Cardiac muscle cell (in vitro differentiated cells and primary cell): ENCODE measurements around the gene LDOC1. TPM values are rescaled to one million over a fixed set of nuclear protein-coding genes. Genes with fewer than 3 reads are reported as not detected.
"Not testable (repeated sequence)": the region's sequence is repeated elsewhere in the genome, so short reads cannot be mapped to it uniquely, and the experiment has no call there.

Source experiments
- DNase-seq, 2 donors: peaks; one replicate each; pipeline versions ENCODE4 v3.0.0 to v3.0.0-alpha.2; 2010 to 2017; ENCODE audit warnings: low read depth in 1 of 2, low spot score in 1 of 2
- H3K27ac ChIP-seq: fragments of 200-600 bp; sonication (generic); 2 replicates; pipeline ENCODE4 v1.5.1; 2016
- H3K27me3 ChIP-seq: fragments of 200-600 bp; sonication (generic); 2 replicates; pipeline ENCODE4 v1.6.0; 2016; ENCODE audit warnings: control low read depth
- H3K36me3 ChIP-seq: fragments of 200-600 bp; sonication (generic); 2 replicates; pipeline ENCODE4 v1.5.1; 2016; ENCODE audit warnings: control low read depth
- H3K4me1 ChIP-seq: fragments of 200-600 bp; sonication (generic); 2 replicates; pipeline ENCODE4 v1.8.1; 2017; ENCODE audit warnings: low read depth, mild to moderate bottlenecking, mixed run types
- H3K4me3 ChIP-seq: fragments of 200-600 bp; sonication (generic); 2 replicates; pipeline ENCODE4 v1.5.1; 2016; ENCODE audit warnings: mild to moderate bottlenecking
- H3K9me3 ChIP-seq: fragments of 200-600 bp; sonication (generic); 2 replicates; pipeline ENCODE4 v1.5.1; 2017; ENCODE audit warnings: low read depth, mild to moderate bottlenecking, control low read depth
- polyA plus RNA-seq: library from polyadenylated mRNA; unstranded; fragments of >200 nt; fragmentation: Nextera tagmentation; extraction: Ambion mirVana; gene quantifications from 2 replicates; pipeline ENCODE4 v1.2.1, GENCODE V29; 2016
- total RNA-seq: library from RNA; depleted of rRNA; stranded (reverse); fragments of >200 nt; gene quantifications from 2 replicates; pipeline ENCODE4 v1.2.3, GENCODE V29; 2016
- TF ChIP-seq, protein P1 (sequence below): IDR thresholded peaks from 2 replicates; pipeline ENCODE4 v1.5.1; 2012; ENCODE audit warnings: low read depth, mild to moderate bottlenecking, low read length

Gene LDOC1
- total RNA-seq: 18.8 and 21.5 TPM in 2 replicates
- polyA plus RNA-seq: 90.6 and 108 TPM in 2 replicates

DNA sequence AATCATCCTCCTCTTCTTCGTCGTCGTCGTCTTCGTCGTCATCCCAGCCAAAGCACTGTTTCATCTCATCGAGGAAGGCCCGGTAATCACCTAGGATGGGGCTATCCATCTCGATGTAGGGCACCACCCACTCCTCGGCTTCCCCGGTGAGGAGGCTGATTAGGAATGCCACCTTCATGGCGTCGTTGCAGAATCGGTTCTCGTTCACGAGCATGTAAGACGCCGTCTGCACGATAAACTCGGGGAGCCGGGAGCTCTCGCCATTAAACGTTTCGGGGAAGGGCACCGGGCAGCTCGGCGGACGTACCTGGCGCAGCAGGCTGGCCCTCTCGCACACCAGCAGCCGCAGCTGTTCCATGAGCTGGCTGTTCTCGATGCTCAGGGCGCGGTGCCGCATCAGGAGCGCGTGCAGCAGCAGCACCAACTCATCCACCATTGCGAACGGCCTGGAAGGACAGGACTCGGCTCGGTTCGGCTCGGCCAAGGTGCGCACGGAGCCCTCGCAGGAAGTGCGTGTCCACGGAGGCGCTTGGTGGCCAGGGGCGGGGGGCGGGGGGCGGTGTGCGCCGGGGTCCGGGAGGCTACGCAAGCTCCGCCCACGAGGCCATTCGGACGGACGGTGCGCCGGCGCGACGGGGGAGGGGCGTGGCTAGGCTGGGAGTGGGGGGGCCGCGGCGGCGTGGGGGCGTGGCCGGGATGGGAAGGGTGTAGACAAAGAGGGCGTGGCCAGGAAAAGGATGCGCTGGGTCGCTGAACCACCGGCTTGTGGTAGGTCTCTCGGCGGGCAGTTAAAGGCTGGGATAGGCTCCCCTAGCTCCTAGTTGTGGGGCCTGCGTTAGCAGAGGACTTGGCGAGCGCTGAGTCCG lies at the start of gene LDOC1:
Gene LDOC1 (minus strand): TSS at position 544 of the 866 bp plus-strand sequence. CDS start 108 bp downstream, at position 436.
- Histone ChIP-seq H3K9me3 (no peaks in the 10 kb centered on the region), H3K27ac (no peak within 1 kb of the TSS), H3K4me1 (no peaks in the 10 kb centered on the region), H3K4me3 (peak within 1 kb of the TSS; percentile 72), H3K27me3 (no peaks in the 10 kb centered on the region), H3K36me3 (no peaks in the 10 kb centered on the region)
- TF ChIP-seq, protein P1, sequence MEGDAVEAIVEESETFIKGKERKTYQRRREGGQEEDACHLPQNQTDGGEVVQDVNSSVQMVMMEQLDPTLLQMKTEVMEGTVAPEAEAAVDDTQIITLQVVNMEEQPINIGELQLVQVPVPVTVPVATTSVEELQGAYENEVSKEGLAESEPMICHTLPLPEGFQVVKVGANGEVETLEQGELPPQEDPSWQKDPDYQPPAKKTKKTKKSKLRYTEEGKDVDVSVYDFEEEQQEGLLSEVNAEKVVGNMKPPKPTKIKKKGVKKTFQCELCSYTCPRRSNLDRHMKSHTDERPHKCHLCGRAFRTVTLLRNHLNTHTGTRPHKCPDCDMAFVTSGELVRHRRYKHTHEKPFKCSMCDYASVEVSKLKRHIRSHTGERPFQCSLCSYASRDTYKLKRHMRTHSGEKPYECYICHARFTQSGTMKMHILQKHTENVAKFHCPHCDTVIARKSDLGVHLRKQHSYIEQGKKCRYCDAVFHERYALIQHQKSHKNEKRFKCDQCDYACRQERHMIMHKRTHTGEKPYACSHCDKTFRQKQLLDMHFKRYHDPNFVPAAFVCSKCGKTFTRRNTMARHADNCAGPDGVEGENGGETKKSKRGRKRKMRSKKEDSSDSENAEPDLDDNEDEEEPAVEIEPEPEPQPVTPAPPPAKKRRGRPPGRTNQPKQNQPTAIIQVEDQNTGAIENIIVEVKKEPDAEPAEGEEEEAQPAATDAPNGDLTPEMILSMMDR: no peak
- peak; percentile 86 to 87 for DNase-seq

- Histone ChIP-seq H3K4me1 (no peaks in the 10 kb centered on the region), H3K9me3 (no peaks in the 10 kb centered on the region), H3K27ac (no peak overlapping the region), H3K27me3 (no peaks in the 10 kb centered on the region), H3K4me3 (no peak overlapping the region), H3K36me3 (no peaks in the 10 kb centered on the region)
- DNase-seq: no peak
- TF ChIP-seq, protein P1: no peak
Observed at GRCh38 chrX:141221611-141222010, 44.7 kb upstream of the LDOC1 start.

- no peaks in the 10 kb centered on the region for H3K9me3 ChIP-seq
- H3K4me1 ChIP-seq: no peaks in the 10 kb centered on the region
- H3K36me3 ChIP-seq: no peaks in the 10 kb centered on the region
- H3K4me3 ChIP-seq: no peak overlapping the region
- TF ChIP-seq, protein P1: no peak
- H3K27ac ChIP-seq: no peak overlapping the region
- DNase-seq: peak in 1 of 2 donors; percentile 59
- no peaks in the 10 kb centered on the region for H3K27me3 ChIP-seq
Observed at GRCh38 chrX:141220342-141221008, 43.5 kb upstream of the LDOC1 start.

GRCh38 chrX:141214196-141214595 lies 37.3 kb upstream of the LDOC1 start:
- H3K4me3 ChIP-seq: no peak overlapping the region

DNA sequence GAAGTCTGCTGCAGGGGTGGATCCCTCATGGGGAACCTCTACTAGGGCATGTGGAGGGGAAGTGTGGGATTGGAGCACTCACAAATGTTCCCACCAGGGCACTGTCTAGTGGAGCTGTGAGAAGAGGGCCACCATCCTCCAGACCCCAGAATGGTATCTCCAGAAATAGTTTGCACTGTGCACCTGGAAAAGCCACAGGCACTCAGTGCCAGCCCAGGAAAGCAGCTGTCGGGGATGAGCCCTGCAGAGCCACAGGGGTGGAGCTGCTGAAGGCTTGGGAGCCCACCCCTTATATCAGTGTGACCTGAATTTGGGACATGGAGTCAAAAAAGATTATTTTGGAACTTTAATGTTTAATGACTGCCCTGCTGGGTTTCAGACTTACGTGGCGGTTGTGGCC lies 25.0 kb upstream of the LDOC1 start:
- no peak for DNase-seq
- no peaks in the 10 kb centered on the region for H3K4me1 ChIP-seq

More at GRCh38 chrX:141214196-141214595, 37.3 kb upstream of the LDOC1 start:
- Histone ChIP-seq H3K9me3 (no peaks in the 10 kb centered on the region), H3K27ac (no peak overlapping the region), H3K4me1 (no peaks in the 10 kb centered on the region), H3K36me3 (no peaks in the 10 kb centered on the region), H3K27me3 (no peaks in the 10 kb centered on the region)
- TF ChIP-seq, protein P1: no peak
- DNase-seq: no peak

DNA sequence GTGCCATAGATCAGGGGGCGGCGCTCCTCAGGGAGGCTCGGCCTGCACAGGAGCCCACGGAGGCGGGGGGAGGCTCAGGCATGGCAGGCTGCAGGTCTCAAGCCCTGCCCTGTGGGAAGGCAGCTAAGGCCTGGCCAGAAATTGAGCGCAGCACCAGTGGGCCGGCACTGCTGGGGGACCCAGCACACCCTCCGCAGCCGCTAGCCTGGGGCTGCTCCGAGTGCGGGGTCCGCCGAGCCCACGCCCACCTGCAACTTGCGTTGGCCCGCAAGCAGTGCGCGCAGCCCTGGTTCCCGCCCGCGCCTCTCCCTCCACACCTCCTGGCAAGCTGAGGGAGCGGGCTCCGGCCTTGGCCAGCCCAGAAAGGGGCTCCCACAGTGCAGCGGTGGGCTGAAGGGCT lies 11.6 kb upstream of the LDOC1 start:
- DNase-seq, H3K36me3 ChIP-seq, H3K27me3 ChIP-seq, H3K4me3 ChIP-seq, H3K9me3 ChIP-seq, H3K27ac ChIP-seq, H3K4me1 ChIP-seq: not testable (repeated sequence)

More for the DNA sequence above, 25.0 kb upstream of the LDOC1 start:
- Histone ChIP-seq H3K27me3 (no peaks in the 10 kb centered on the region), H3K27ac (no peak overlapping the region), H3K36me3 (no peaks in the 10 kb centered on the region), H3K9me3 (no peaks in the 10 kb centered on the region), H3K4me3 (no peak overlapping the region)
- TF ChIP-seq, protein P1: no peak
